SJSA1 (cell line): ENCODE results near the gene PARP3. TPM values are rescaled to one million over a fixed set of nuclear protein-coding genes. Genes with fewer than 3 reads are reported as not detected.
A peak's percentile ranks its signal among the peaks of the same experiment; 100 is the strongest.
"Not testable (repeated sequence)": the region's sequence is repeated elsewhere in the genome, so short reads cannot be mapped to it uniquely, and the experiment has no call there.

Experiments used
- DNase-seq, 2 experiments: peaks; one replicate each; pipeline ENCODE4 v3.0.0-alpha.2; 2015 to 2020; ENCODE audit warnings: low spot score in 2 of 2, low read depth in 1 of 2
- H3K27ac ChIP-seq: fragments of 250-450 bp; sonication (Bioruptor Pico); 2 replicates; pipeline ENCODE4 v1.5.1; 2020; ENCODE audit warnings: mild to moderate bottlenecking, moderate library complexity
- H3K27me3 ChIP-seq: fragments of 250-450 bp; sonication (Bioruptor Pico); replicated peaks from 2 replicates; pipeline ENCODE4 v1.5.1; 2020; ENCODE audit warnings: mild to moderate bottlenecking, moderate library complexity
- H3K36me3 ChIP-seq: fragments of 250-450 bp; sonication (Bioruptor Pico); 2 replicates; pipeline ENCODE4 v1.5.1; 2020; ENCODE audit warnings: mild to moderate bottlenecking
- H3K4me1 ChIP-seq: fragments of 250-450 bp; sonication (Bioruptor Pico); replicated peaks from 2 replicates; pipeline ENCODE4 v1.6.1; 2021; ENCODE audit warnings: mild to moderate bottlenecking
- H3K4me3 ChIP-seq: fragments of 250-450 bp; sonication (Bioruptor Pico); 2 replicates; pipeline ENCODE4 v1.5.1; 2020; ENCODE audit warnings: mild to moderate bottlenecking
- H3K9me3 ChIP-seq: fragments of 250-450 bp; sonication (Bioruptor Pico); replicated peaks from 2 replicates; pipeline ENCODE4 v1.5.1; 2020; ENCODE audit warnings: mild to moderate bottlenecking
- total RNA-seq: library from RNA; depleted of rRNA; stranded (reverse); fragments of >200 nt; shearing (Covaris generic); gene quantifications from 2 replicates; pipeline ENCODE4 v1.2.3, GENCODE V29; 2014

Gene PARP3
- total RNA-seq, 1 experiment from 2014 or later: 17.9 TPM

DNA sequence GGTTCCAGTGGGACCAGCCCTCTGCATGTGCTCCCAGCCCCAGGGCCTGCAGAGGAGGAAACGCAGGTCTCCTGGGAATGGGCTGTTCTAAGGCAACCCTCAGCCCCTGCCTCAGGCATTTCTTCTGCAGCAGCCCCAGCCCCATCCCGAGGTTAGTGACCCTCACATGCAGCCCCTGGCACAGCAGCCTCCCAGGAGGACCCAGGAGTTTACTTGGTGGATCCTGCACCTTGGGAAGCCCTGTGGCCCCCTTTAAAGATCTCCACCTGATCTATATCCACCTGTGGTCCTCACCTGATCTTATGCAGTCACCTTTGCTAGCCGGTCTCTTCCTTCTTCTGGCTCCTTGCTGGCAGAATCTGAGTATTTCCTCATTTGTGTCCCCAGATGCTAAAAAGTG lies 13.2 kb upstream of the PARP3 start:
- not testable (repeated sequence) for H3K27ac ChIP-seq, H3K4me1 ChIP-seq, H3K36me3 ChIP-seq, H3K9me3 ChIP-seq, H3K27me3 ChIP-seq, H3K4me3 ChIP-seq, DNase-seq

DNA sequence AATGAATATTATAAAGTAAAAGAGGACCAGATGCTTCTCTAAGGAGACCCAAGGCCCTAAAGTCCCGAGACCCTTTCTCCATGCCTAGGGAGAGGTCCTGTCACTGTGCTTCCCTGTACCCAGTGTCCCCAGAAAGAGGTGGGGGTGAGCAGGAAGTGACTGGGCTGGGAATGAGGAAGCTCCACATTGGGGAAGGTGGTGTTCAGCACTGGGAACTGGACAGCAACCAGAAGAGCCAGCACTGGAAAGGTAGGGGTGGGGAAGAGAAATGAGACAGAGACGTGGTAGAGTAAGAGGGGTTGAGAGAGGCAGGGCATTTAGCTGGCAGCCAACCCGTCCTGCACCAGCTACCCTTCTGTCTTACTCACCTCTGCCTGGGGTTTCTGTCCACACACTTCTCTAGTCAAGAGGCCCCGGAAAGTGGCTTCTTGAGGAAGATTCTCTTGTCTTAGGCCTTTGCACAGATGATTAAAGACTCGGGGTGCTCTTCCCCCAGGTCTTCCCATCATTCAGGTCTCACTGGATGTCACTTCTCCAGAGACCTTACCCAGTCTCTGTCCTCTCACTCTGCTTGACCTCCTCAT lies 12.7 kb upstream of the PARP3 start:
- Histone ChIP-seq H3K36me3 (peaks cover 13% of the 10 kb centered on the region), H3K4me1 (no peaks in the 10 kb centered on the region), H3K4me3 (no peak overlapping the region), H3K9me3 (no peaks in the 10 kb centered on the region), H3K27ac (no peak overlapping the region), H3K27me3 (no peaks in the 10 kb centered on the region; the same call in 1 of the 2 replicates)
- no peak for DNase-seq

DNA sequence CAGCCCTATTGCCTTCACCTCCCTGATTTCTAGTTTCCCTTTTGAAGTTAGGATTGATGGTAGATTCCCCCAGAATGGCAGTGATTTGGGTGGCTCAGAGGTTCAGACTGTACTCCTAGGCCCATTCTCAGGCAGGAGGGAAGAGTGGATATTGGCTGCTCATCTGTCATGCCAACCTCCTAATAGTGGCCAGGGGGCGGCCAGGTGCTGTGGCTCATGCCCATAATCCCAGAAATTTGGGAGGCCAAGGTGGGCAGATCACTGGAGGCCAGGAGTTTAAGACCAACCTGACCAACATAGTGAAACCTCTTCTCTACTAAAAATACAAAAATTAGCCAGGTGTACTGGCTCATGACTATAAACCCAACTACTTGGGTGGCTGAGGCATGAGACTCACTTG lies 11.7 kb upstream of the PARP3 start:
- Histone ChIP-seq H3K4me3 (no peak overlapping the region), H3K9me3 (no peaks in the 10 kb centered on the region), H3K4me1 (no peaks in the 10 kb centered on the region), H3K36me3 (peaks cover 22% of the 10 kb centered on the region), H3K27ac (no peak overlapping the region), H3K27me3 (no peaks in the 10 kb centered on the region; the same call in 1 of the 2 replicates)
- DNase-seq: no peak

DNA sequence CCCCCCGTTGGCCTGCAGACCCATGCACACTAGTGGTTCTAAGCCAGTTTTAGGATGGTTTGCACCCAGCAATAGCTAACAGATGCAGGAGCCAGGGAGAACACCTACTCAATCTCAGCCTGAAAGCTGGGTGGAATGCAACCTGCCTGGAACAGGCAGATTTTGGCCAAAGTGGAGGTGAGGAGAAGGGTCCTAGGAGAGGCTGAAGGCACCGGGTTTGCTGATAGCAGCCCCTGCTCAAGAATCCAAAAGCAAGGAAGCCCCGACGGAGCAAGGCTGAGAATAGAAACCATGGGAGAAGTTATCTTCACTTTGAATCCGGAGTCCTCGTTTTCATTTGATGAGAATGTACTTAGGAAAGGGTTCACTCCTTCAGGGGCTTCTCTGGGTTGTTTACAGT lies 10.4 kb upstream of the PARP3 start:
- no peaks in the 10 kb centered on the region for H3K9me3 ChIP-seq

GRCh38 chr3:51932471-51933370 lies 9.4 kb upstream of the PARP3 start:
- Histone ChIP-seq H3K36me3 (peaks cover 45% of the 10 kb centered on the region), H3K27me3 (no peaks in the 10 kb centered on the region), H3K9me3 (no peaks in the 10 kb centered on the region), H3K4me3 (no peak overlapping the region), H3K4me1 (no peaks in the 10 kb centered on the region), H3K27ac (no peak overlapping the region)
- no peak for DNase-seq

More for the DNA sequence above, 10.4 kb upstream of the PARP3 start:
- no peak for DNase-seq
- no peaks in the 10 kb centered on the region for H3K4me1 ChIP-seq
- H3K36me3 ChIP-seq: peaks cover 35% of the 10 kb centered on the region
- H3K27ac ChIP-seq: no peak overlapping the region
- no peaks in the 10 kb centered on the region for H3K27me3 ChIP-seq
- no peak overlapping the region for H3K4me3 ChIP-seq

GRCh38 chr3:51933471-51934138 lies 8.6 kb upstream of the PARP3 start:
- DNase-seq: no peak
- Histone ChIP-seq H3K36me3 (peaks cover 48% of the 10 kb centered on the region), H3K4me3 (no peak overlapping the region), H3K27me3 (no peaks in the 10 kb centered on the region), H3K9me3 (no peaks in the 10 kb centered on the region), H3K27ac (no peak overlapping the region), H3K4me1 (no peaks in the 10 kb centered on the region)

DNA sequence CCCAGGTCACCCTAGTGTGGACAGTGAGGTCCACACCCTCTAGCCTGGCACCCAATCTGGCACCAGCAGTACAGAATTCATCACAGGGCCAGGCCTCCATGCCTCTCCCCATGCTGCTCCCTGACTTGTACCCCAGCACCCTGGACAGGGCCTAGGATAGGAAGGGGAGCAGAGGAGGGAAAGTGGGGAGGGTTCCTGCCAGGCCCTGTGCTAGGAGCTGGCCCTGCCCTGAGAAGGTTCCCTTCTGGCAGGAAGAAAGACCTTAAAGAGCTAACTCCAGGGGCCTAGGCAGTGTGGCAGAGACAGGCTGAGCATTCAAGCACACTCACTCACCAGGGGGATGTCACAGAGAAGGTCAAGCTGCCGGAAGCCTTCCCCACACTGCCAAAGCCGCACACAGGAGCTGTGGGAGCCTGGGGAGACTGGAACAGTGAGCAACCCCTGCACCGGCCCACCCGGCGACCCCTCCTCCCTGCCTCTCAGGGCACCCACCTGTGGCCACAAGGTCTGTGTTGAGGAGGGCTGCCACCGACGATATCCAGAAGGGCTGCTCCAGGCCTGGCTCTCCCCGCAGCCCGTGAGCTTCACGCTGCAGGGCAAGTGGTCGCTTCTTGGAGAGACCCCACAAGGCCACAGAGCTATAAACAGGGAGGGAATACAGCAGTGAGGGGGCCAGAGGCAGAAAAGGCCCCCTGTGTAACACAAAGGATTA lies 7.9 kb upstream of the PARP3 start:
- peaks cover 54% of the 10 kb centered on the region for H3K36me3 ChIP-seq
- no peak for DNase-seq
- no peak overlapping the region for H3K27ac ChIP-seq
- H3K9me3 ChIP-seq: no peaks in the 10 kb centered on the region
- H3K27me3 ChIP-seq: no peaks in the 10 kb centered on the region
- H3K4me1 ChIP-seq: no peaks in the 10 kb centered on the region
- H3K4me3 ChIP-seq: no peak overlapping the region

DNA sequence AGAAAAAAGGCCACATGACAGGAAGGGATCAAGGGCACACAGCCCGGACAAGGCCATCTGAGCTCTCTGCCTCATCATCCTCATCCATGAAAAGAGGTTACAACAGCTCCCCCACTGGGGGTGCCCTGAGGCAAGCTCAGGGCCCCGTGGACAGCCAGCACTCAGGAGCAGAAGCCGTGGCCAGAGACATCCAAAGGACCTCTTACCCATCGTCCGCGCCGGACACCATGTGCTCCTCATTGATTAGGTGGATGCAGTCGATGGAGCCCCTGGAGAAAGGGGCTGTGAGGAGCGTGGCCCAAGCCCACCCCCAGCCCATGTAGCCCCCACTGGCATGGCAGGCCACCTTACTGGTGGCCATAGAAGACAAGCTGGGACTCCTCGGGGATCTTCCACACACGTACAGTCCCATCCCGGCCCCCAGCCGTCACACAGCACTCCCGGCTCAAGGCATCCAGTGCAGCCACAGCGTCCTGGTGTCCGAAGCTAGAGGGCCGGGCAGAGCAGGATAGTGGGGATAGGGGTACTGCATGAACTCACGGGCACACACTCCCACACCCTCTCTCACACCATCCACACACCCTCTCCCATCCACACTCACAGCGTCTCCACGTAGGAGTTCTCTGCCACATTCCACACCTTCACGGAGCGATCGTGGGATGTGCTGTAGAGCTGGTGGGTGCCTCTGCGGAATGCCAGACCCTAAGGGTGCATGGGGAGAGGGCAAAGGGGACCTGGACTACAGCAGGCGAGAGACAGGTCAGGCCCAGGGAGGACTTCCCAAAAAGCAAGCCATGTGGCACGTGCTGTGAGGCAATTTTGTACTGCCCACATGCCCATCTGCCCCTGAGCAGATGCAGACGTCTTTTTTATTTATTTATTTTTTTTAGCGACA lies 6.9 kb upstream of the PARP3 start:
- Histone ChIP-seq H3K27ac (no peak overlapping the region), H3K4me3 (no peak overlapping the region), H3K4me1 (no peaks in the 10 kb centered on the region), H3K36me3 (peaks cover 54% of the 10 kb centered on the region), H3K9me3 (no peaks in the 10 kb centered on the region), H3K27me3 (no peaks in the 10 kb centered on the region)
- peak in 1 of 2 experiments; percentile 31 for DNase-seq

DNA sequence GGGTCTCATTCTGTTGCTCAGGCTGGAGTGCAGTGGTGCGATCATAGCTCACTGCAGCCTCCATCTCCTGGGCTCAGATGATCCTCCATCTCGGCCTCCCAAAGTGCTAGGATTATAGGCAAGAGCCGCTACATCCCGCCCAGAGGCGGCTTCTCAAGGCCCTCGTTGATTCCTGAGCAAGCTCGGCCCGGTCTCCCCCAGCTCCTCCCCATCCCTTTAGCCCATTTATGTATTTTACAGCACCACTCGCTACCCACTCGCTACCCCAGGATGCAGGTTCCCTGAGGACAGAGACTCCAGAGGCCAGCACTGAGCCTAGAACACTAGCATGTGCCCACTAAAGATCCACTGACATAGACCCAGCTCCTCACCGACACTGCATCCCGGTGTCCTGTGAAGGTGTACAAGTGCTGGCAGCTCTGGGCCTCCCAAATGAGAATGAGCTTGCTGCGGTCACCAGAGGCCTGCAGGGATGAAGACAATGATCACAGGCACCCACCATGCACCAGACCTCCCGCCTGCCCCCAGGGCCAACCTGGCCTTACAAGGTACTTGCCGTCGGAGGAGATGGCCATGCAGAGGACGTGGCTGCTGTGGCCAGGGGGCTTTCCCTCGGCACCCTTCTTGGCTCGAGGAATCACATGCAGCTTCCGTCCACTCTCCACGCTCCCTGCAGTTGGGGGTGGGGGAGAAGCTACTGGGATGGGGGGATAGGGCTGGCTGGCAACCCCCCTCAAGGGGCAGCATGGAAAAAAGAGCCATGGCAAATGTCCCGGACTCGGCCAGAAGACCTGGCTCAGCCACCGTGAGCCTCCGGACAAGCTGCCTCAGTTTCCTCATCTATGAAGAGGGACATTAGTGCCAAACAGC lies 6.0 kb upstream of the PARP3 start:
- peak in 1 of 2 experiments; percentile 30 for DNase-seq
- H3K36me3 ChIP-seq: peaks cover 54% of the 10 kb centered on the region

DNA sequence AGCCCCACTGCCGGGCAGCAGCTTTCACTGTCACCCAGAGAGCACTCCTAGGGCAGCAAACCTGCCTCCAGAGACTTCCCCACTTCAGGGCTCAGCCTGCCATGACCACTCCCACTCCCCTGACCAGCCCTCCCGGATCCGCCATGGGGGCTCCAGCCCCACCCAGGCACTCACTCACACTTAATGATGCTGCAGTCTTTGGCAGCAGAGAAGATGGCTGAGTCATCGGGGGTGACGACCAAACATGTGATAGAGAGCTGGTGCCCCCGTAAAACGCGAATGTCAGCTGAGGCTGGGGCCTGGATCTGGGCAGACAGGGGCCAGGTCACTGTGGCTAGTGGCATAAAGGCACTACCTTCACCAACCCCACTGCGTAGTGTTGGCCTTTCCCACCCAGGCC lies 5.1 kb upstream of the PARP3 start:
- peaks cover 54% of the 10 kb centered on the region for H3K36me3 ChIP-seq
- peak in 1 of 2 experiments; percentile 43 for DNase-seq
- H3K27me3 ChIP-seq: no peaks in the 10 kb centered on the region
- no peak overlapping the region for H3K27ac ChIP-seq
- no peaks in the 10 kb centered on the region for H3K9me3 ChIP-seq
- H3K4me3 ChIP-seq: no peak overlapping the region
- H3K4me1 ChIP-seq: 0 out of 2 replicates have a peak, but pooled peaks cover 6% of the 10 kb centered on the region

More for the DNA sequence above, 6.0 kb upstream of the PARP3 start:
- Histone ChIP-seq H3K4me3 (no peak overlapping the region), H3K9me3 (no peaks in the 10 kb centered on the region), H3K4me1 (0 out of 2 replicates have a peak, but pooled peaks cover 6% of the 10 kb centered on the region), H3K27ac (no peak overlapping the region), H3K27me3 (no peaks in the 10 kb centered on the region)

DNA sequence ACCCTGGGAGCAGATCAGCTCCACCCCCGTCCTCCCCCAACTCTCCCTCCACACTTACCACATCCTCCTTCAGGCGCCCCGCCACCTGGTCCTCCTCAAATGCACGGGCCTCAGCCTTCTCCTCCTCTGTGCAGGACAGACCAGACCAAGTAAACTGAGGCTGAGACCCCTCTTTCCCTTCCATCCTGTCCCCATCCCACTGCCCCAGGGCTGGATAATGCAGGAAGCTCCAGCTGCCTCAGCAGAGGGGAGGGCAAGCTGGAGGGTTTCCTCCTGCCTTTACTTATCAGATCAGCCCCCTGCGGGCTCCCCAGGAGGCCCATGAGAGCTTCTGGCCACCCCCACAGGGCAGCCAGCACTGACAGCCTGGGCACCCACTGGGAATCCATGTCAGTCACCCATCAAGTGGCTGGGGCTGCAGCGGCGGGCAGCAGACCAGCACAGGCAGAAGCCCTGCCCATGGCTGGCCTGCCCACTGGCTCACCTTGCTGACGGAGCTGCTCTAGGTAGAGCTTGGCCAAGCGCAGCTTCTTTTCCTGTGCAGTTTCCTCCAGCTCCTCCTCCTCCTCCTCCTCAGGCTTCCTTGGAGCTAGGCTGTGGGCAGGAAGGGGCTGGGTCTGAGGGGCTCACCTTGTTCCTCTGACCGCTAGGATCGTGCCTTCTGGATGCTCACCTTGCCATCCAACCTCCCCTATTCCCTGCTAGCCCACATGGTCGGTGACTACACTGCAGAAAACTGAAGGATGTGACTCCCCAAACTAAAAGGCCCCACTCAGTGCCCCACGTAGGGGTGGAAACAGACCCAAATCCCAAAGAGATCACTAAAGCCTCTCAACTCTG lies 4.3 kb upstream of the PARP3 start:
- Histone ChIP-seq H3K4me1 (peaks cover 14% of the 10 kb centered on the region), H3K9me3 (no peaks in the 10 kb centered on the region), H3K36me3 (peaks cover 53% of the 10 kb centered on the region), H3K27ac (no peak overlapping the region), H3K4me3 (no peak overlapping the region), H3K27me3 (no peaks in the 10 kb centered on the region)
- DNase-seq: peak in 1 of 2 experiments; percentile 35
